Measurements from ENCODE around the gene FAAP100. TPM values are rescaled to one million over a fixed set of nuclear protein-coding genes. Genes with fewer than 3 reads are reported as not detected.

Gene FAAP100
- total RNA-seq, 1 donor from 2014 or later = 21.4 TPM

GRCh38 chr17:81561494-81561885 is 9.3 kb upstream of the FAAP100 start:
- intact Hi-C loops (cut with DNase I) = no loop called here
- H3K27ac ChIP-seq = no peak overlapping the region
- TF ChIP-seq POLR2AphosphoS5 (IDR thresholded peaks at IDR 0.05; ENCODE audit: insufficient read depth in 1 of 2, low read depth in 1 of 2) (no peak), CTCF (IDR thresholded peaks at IDR 0.05) (no peak), POLR2A (IDR thresholded peaks at IDR 0.05) (no peak)

GRCh38 chr17:81558941-81559806 is 7.0 kb upstream of the FAAP100 start:
- TF ChIP-seq POLR2A (IDR thresholded peaks at IDR 0.05) (no peak), CTCF (IDR thresholded peaks at IDR 0.05) (no peak), POLR2AphosphoS5 (IDR thresholded peaks at IDR 0.05; ENCODE audit: insufficient read depth in 1 of 2, low read depth in 1 of 2) (no peak)
- H3K27ac ChIP-seq = no peak overlapping the region
- H3K27me3 ChIP-seq = no peaks in the 10 kb centered on the region
- no peak for DNase-seq (ENCODE audit: extremely low spot score in 2 of 2)
- H3K4me3 ChIP-seq = no peak overlapping the region
- H3K36me3 ChIP-seq = peaks cover 0 to 52% of the 10 kb centered on the region in 2 donors
- intact Hi-C loops (cut with DNase I) = loop anchor here (5.0 kb wide), 1 partner anchor 43 kb away; no protein-coding TSS in a partner anchor
- H3K9me3 ChIP-seq = no peaks in the 10 kb centered on the region
- H3K4me1 ChIP-seq = no peaks in the 10 kb centered on the region

More at GRCh38 chr17:81561494-81561885, 9.3 kb upstream of the FAAP100 start:
- Histone ChIP-seq H3K9me3 (no peaks in the 10 kb centered on the region), H3K4me3 (no peak overlapping the region), H3K36me3 (peaks cover 0 to 67% of the 10 kb centered on the region in 2 donors), H3K27me3 (no peaks in the 10 kb centered on the region), H3K4me1 (peaks cover 14% of the 10 kb centered on the region)
- no peak for DNase-seq (ENCODE audit: extremely low spot score in 2 of 2)

GRCh38 chr17:81558115-81558468 is 5.9 kb upstream of the FAAP100 start:
- intact Hi-C loops (cut with DNase I) = loop anchor here (5.0 kb wide), 1 partner anchor 44 kb away; no protein-coding TSS in a partner anchor
- H3K27me3 ChIP-seq = no peaks in the 10 kb centered on the region
- TF ChIP-seq POLR2A (IDR thresholded peaks at IDR 0.05) (no peak), CTCF (IDR thresholded peaks at IDR 0.05) (no peak), POLR2AphosphoS5 (IDR thresholded peaks at IDR 0.05; ENCODE audit: insufficient read depth in 1 of 2, low read depth in 1 of 2) (no peak)
- peaks cover 11% of the 10 kb centered on the region for H3K4me1 ChIP-seq
- no peak overlapping the region for H3K4me3 ChIP-seq
- peaks cover 0 to 45% of the 10 kb centered on the region in 2 donors for H3K36me3 ChIP-seq
- no peaks in the 10 kb centered on the region for H3K9me3 ChIP-seq
- no peak overlapping the region for H3K27ac ChIP-seq
- no peak for DNase-seq (ENCODE audit: extremely low spot score in 2 of 2)

- H3K27ac ChIP-seq = no peak overlapping the region
- H3K9me3 ChIP-seq = no peaks in the 10 kb centered on the region
- TF ChIP-seq POLR2A (IDR thresholded peaks at IDR 0.05) = no peak
- peak in 1 of 2 donors; percentile 12 for TF ChIP-seq POLR2AphosphoS5 (IDR thresholded peaks at IDR 0.05; ENCODE audit: insufficient read depth in 1 of 2, low read depth in 1 of 2)
- no peaks in the 10 kb centered on the region for H3K27me3 ChIP-seq
- no peak for DNase-seq (ENCODE audit: extremely low spot score in 2 of 2)
- H3K4me3 ChIP-seq = no peak overlapping the region
- H3K36me3 ChIP-seq = peaks cover 0 to 39% of the 10 kb centered on the region in 2 donors
- peaks cover 13% of the 10 kb centered on the region for H3K4me1 ChIP-seq
- intact Hi-C loops (cut with DNase I) = loop anchor here (5.0 kb wide), 1 partner anchor 45 kb away; no protein-coding TSS in a partner anchor
These were observed 5.3 kb upstream of the FAAP100 start for GRCh38 chr17:81557276-81558114.

GRCh38 chr17:81556863-81557262 is 4.7 kb upstream of the FAAP100 start:
- Histone ChIP-seq H3K27me3 (no peaks in the 10 kb centered on the region), H3K27ac (no peak overlapping the region), H3K4me1 (peaks cover 13% of the 10 kb centered on the region), H3K36me3 (peaks cover 0 to 33% of the 10 kb centered on the region in 2 donors), H3K9me3 (no peaks in the 10 kb centered on the region), H3K4me3 (no peak overlapping the region)
- intact Hi-C loops (cut with DNase I) = loop anchor here (5.0 kb wide), 1 partner anchor 45 kb away; no protein-coding TSS in a partner anchor
- no peak for TF ChIP-seq POLR2AphosphoS5 (IDR thresholded peaks at IDR 0.05; ENCODE audit: insufficient read depth in 1 of 2, low read depth in 1 of 2)
- no peak for TF ChIP-seq POLR2A (IDR thresholded peaks at IDR 0.05)
- TF ChIP-seq CTCF (IDR thresholded peaks at IDR 0.05) = no peak
- no peak for DNase-seq (ENCODE audit: extremely low spot score in 2 of 2)

Data from vagina (tissue), 2 donors.